GM21423 (cell line): Measurements from ENCODE around the gene MRPS25.
"Not testable (repeated sequence)": the region's sequence is repeated elsewhere in the genome, so short reads cannot be mapped to it uniquely, and the experiment has no call there.

Source experiments
- ATAC-seq: cut with Tn5 transposase; IDR thresholded peaks from one replicate; pipeline ENCODE4 v1.9.1; 2021; ENCODE audit warnings: mild to moderate bottlenecking, moderate library complexity; ENCODE audit not compliant: unreplicated experiment

The MRPS25 gene

GRCh38 chr3:15044326-15044725 lies 20.8 kb downstream of the MRPS25 start:
- no peak for ATAC-seq

DNA sequence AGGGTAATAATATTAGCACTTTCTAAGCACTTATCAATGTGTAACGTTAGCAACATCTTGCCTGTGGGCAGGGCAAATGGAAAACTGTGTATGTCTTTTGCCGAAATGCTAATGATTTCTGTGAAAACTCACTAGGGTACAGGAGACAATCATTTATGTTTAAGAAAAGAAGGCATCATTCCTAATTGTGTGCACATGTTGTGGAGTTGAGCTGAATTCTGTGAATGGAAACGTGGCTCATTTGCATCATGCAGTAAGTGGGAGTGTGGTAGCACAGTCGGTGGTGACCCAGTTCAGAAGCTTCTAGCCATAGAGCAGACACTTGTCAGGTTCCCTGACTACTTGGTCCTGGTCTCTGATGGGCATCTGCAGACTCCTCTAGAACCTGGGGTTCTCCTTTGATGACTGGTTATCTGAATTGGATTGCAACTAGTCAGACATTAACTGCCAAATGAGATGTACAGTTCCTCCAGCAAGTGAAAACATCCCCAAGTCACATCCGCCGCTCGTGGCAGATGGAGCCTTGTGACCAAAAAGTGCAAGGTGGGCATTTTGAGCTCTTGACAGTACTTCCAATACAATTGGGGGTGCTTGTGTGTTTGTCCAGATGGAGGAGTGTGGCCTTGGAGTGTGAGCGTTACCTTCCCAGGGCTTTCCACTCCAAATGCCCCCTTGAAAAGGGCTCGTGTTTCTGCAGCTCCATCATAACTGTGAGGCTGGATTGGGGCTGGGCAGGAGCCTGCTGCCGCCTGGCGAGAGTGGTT lies 21.5 kb downstream of the MRPS25 start:
- no peak for ATAC-seq

GRCh38 chr3:15042936-15043335 lies 22.2 kb downstream of the MRPS25 start:
- ATAC-seq = no peak

DNA sequence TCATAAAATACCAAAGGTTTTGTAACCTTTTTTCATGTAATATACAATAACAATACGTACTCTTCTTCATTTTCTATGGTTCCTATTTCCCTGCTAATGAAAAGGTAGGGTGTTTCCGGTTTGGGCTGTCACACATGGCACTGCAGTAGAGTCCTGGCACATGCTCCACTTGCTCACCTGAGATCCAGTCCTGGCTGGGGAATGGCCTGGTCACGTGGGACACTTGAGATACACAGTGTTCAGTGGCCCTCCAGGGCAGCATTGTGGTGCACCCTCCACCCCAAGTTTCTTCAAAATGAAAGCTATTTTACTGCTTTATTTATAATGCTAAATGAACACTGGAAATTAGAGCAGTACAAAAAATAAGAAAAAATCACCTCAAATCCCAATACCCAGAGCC lies 23.2 kb downstream of the MRPS25 start:
- ATAC-seq = no peak

DNA sequence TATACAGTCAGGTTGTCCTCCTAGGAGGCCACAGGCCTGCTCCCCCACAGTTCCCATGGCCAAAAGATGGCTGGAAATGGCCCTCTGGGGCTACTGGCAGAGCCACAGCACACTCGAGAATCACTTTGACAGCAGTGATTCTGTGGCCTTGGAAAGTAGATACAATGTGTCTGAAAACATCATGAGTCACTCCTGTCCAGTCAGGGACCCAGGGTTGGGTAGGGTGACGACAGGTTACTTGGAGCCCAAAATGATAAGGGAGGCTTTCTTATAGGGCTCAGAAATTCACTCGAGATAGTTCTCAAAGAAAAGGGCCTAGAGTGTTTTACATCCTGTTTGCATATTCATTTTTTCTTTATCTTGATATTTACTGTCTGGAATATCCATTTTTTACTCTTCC lies 24.3 kb downstream of the MRPS25 start:
- ATAC-seq = no peak

GRCh38 chr3:15038306-15038705 lies 26.8 kb downstream of the MRPS25 start:
- ATAC-seq = no peak

- no peak for ATAC-seq
Observed at GRCh38 chr3:15033103-15033502, 32.0 kb downstream of the MRPS25 start.

DNA sequence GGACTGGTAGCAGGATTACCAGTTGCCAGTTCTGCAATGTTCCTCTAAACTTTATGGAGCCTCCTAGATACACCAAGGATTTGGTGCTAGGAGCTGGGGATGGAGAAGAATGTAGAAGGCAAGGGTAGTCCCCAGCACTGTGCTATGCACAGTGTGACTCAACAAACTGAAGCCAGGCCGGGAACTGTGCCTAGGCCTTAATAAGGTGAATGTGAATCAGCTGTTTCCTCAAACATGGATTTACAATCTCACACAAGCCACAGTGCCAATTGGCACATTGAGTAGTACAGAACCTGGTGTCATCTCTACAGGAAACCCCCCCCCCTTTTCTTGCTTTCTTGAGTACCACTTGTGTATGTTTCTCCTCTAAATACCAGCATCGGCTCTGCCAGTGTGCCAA lies 32.5 kb downstream of the MRPS25 start:
- ATAC-seq = no peak

- ATAC-seq = no peak
Observed at GRCh38 chr3:15029625-15030024, 35.5 kb downstream of the MRPS25 start.

GRCh38 chr3:15023719-15024118 lies 41.4 kb downstream of the MRPS25 start:
- ATAC-seq = no peak

DNA sequence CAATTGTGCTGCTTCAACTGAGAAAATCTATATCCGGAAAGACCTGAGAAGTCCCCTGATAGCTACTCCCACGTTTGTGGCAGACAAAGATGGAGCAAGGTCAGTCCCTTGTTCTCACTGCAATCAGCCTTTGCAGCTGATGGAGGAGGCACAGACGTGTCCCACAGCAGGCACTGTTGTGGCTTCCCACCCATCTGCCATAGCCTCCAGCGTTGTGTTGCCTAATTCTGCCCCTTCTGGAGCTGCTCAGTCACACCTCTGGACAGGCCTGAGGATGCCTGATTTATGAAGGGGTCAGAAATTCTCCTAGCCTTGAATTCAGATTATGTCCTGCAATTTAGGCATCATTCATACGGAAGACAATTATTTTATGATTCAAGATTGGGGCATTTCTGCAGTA lies 41.9 kb downstream of the MRPS25 start:
- ATAC-seq = no peak

DNA sequence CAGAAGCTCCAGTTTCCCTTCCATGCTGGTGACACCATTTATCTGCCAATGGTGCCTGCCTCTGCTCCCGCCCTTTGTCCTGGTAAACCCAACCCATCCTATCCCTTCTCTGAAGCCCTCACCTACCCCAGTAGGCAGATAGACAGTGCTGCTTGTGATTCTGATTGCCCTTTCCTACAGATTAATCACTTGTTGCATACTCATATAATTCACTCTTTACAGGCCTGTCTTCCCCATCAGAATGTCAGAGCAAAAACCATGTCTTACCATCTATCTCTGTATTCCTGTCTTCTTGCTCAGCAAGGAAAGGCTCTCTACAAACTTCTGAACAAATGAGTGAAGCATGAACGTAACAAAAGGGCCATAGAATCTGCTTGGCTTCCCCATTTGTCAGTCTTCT lies 47.9 kb downstream of the MRPS25 start:
- no peak for ATAC-seq

- no peak for ATAC-seq
Observed at GRCh38 chr3:15015456-15015855, 49.7 kb downstream of the MRPS25 start.

DNA sequence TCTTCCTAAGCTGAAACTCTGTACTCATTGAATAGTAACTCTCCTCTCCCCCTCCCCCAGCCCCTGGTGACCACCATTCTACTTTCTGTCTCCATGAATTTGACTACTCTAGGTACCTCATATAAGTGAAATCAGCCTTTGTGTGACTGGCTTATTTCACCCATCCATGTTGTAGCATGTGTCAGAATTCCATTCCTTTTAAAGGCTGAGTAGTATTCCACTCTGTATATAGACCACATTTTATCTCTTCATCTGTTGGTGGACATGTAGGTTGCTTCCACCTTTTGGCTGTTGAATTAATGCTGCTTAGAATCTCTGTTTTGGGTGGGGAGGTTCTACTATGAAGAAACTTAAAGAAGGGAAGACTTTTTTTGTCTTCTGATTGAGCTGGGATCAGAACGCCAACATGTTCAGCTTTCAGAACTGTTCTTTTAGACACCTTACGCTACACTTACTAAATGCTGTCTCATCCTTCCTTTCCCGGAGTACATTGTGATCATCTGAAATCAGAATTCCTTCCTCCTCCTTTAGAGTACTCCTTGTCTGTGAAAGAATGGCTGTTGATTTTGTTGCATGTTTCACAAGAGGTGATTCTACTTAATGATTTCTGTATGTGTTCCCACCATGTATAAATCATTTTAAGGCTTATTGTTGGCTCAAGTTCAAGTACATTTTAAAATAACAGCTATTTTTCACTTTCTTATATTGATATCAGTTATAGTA lies 50.3 kb downstream of the MRPS25 start:
- ATAC-seq = no peak

GRCh38 chr3:15011174-15011573 lies 53.9 kb downstream of the MRPS25 start:
- ATAC-seq = no peak

- no peak for ATAC-seq
Observed at GRCh38 chr3:15010664-15011063, 54.5 kb downstream of the MRPS25 start.

- ATAC-seq = no peak
Observed at GRCh38 chr3:15009167-15009566, 55.9 kb downstream of the MRPS25 start.

GRCh38 chr3:15007681-15008141 lies 57.4 kb downstream of the MRPS25 start:
- no peak for ATAC-seq

DNA sequence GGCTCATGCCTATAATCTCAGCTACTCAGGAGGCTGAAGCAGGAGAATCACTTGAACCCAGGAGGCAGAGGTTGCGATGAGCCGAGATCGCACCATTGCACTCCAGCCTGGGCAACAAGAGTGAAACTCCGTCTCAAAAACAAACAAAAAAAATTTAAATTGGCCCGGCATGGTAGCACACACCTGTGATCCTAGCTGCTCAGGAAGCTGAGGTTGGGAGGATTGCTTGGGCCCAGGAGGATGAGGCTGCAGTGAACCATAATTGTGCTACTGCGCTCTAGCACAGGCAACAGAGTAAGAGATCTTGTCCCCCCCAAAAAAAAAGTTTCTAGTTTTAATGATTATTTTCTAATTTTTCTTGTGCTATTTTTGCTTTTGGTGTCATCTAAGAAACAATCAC lies 65.9 kb downstream of the MRPS25 start:
- not testable (repeated sequence) for ATAC-seq
